Measurements from ENCODE around the gene VTI1A. TPM values are rescaled to one million over a fixed set of nuclear protein-coding genes. Genes with fewer than 3 reads are reported as not detected.

Gene VTI1A
- total RNA-seq, 1 experiment from 2014 or later, result 61.7 TPM

GRCh38 chr10:112793202-112793921 lies 346.3 kb downstream of the VTI1A start:
- no peaks in the 10 kb centered on the region for H3K9me2 ChIP-seq (replicated peaks; ENCODE audit: insufficient read depth, low read length)
- H3K4me3 ChIP-seq (ENCODE audit: low read length), result no peak overlapping the region
- no peaks in the 10 kb centered on the region for H3K4me1 ChIP-seq (ENCODE audit: low read length)
- no peaks in the 10 kb centered on the region for H3K36me3 ChIP-seq (ENCODE audit: insufficient read depth, low read length)
- no peak overlapping the region for H3K9ac ChIP-seq (ENCODE audit: low read length)
- DNase-seq, result no peak
- no peaks in the 10 kb centered on the region for H4K20me1 ChIP-seq (ENCODE audit: insufficient read depth, low read depth, low read length)
- no peak overlapping the region for H3K27ac ChIP-seq (ENCODE audit: low read length)
- no peaks in the 10 kb centered on the region for H3K9me3 ChIP-seq (ENCODE audit: low read length)
- no peak overlapping the region for H3K4me2 ChIP-seq (ENCODE audit: low read depth, low read length, poor library complexity, severe bottlenecking)
- no peaks in the 10 kb centered on the region for H3K79me2 ChIP-seq (ENCODE audit: low read length)
- no peak overlapping the region for H2AFZ ChIP-seq (ENCODE audit: low read length)
- no peaks in the 10 kb centered on the region for H3K27me3 ChIP-seq (ENCODE audit: low read length)

- Histone ChIP-seq H2AFZ (ENCODE audit: low read length) (no peak overlapping the region), H3K4me2 (ENCODE audit: low read depth, low read length, poor library complexity, severe bottlenecking) (no peak overlapping the region), H3K27me3 (ENCODE audit: low read length) (no peaks in the 10 kb centered on the region), H3K4me3 (ENCODE audit: low read length) (no peak overlapping the region), H3K4me1 (ENCODE audit: low read length) (no peaks in the 10 kb centered on the region), H3K79me2 (ENCODE audit: low read length) (no peaks in the 10 kb centered on the region), H3K9me2 (replicated peaks; ENCODE audit: insufficient read depth, low read length) (no peaks in the 10 kb centered on the region), H3K9me3 (ENCODE audit: low read length) (no peaks in the 10 kb centered on the region), H3K9ac (ENCODE audit: low read length) (no peak overlapping the region), H3K27ac (ENCODE audit: low read length) (no peak overlapping the region), H3K36me3 (ENCODE audit: insufficient read depth, low read length) (no peaks in the 10 kb centered on the region), H4K20me1 (ENCODE audit: insufficient read depth, low read depth, low read length) (no peaks in the 10 kb centered on the region)
- DNase-seq, result no peak
These were observed 347.2 kb downstream of the VTI1A start for GRCh38 chr10:112794201-112794600.

- no peak overlapping the region for H2AFZ ChIP-seq (ENCODE audit: low read length)
- no peaks in the 10 kb centered on the region for H3K9me2 ChIP-seq (replicated peaks; ENCODE audit: insufficient read depth, low read length)
- no peak overlapping the region for H3K4me3 ChIP-seq (ENCODE audit: low read length)
- DNase-seq, result no peak
- H3K9me3 ChIP-seq (ENCODE audit: low read length), result no peaks in the 10 kb centered on the region
- no peaks in the 10 kb centered on the region for H3K4me1 ChIP-seq (ENCODE audit: low read length)
- no peaks in the 10 kb centered on the region for H3K27me3 ChIP-seq (ENCODE audit: low read length)
- no peak overlapping the region for H3K27ac ChIP-seq (ENCODE audit: low read length)
- H4K20me1 ChIP-seq (ENCODE audit: insufficient read depth, low read depth, low read length), result no peaks in the 10 kb centered on the region
- H3K9ac ChIP-seq (ENCODE audit: low read length), result no peak overlapping the region
- H3K36me3 ChIP-seq (ENCODE audit: insufficient read depth, low read length), result no peaks in the 10 kb centered on the region
- no peak overlapping the region for H3K4me2 ChIP-seq (ENCODE audit: low read depth, low read length, poor library complexity, severe bottlenecking)
- no peaks in the 10 kb centered on the region for H3K79me2 ChIP-seq (ENCODE audit: low read length)
These were observed 348.1 kb downstream of the VTI1A start for GRCh38 chr10:112795067-112795466.

- Histone ChIP-seq H4K20me1 (ENCODE audit: insufficient read depth, low read depth, low read length) (no peaks in the 10 kb centered on the region), H3K4me2 (ENCODE audit: low read depth, low read length, poor library complexity, severe bottlenecking) (no peak overlapping the region), H3K4me3 (ENCODE audit: low read length) (no peak overlapping the region), H3K27ac (ENCODE audit: low read length) (no peak overlapping the region), H3K9me2 (replicated peaks; ENCODE audit: insufficient read depth, low read length) (no peaks in the 10 kb centered on the region), H3K4me1 (ENCODE audit: low read length) (no peaks in the 10 kb centered on the region), H3K79me2 (ENCODE audit: low read length) (no peaks in the 10 kb centered on the region), H3K27me3 (ENCODE audit: low read length) (no peaks in the 10 kb centered on the region), H3K36me3 (ENCODE audit: insufficient read depth, low read length) (no peaks in the 10 kb centered on the region), H2AFZ (ENCODE audit: low read length) (no peak overlapping the region), H3K9ac (ENCODE audit: low read length) (no peak overlapping the region), H3K9me3 (ENCODE audit: low read length) (no peaks in the 10 kb centered on the region)
- DNase-seq, result no peak
These were observed 350.2 kb downstream of the VTI1A start for GRCh38 chr10:112797197-112797596.

- Histone ChIP-seq H3K9ac (ENCODE audit: low read length) (no peak overlapping the region), H3K4me2 (ENCODE audit: low read depth, low read length, poor library complexity, severe bottlenecking) (no peak overlapping the region), H2AFZ (ENCODE audit: low read length) (no peak overlapping the region), H3K9me2 (replicated peaks; ENCODE audit: insufficient read depth, low read length) (no peaks in the 10 kb centered on the region), H3K27me3 (ENCODE audit: low read length) (no peaks in the 10 kb centered on the region), H3K27ac (ENCODE audit: low read length) (no peak overlapping the region), H3K4me3 (ENCODE audit: low read length) (no peak overlapping the region), H4K20me1 (ENCODE audit: insufficient read depth, low read depth, low read length) (no peaks in the 10 kb centered on the region), H3K4me1 (ENCODE audit: low read length) (no peaks in the 10 kb centered on the region), H3K36me3 (ENCODE audit: insufficient read depth, low read length) (no peaks in the 10 kb centered on the region), H3K9me3 (ENCODE audit: low read length) (no peaks in the 10 kb centered on the region), H3K79me2 (ENCODE audit: low read length) (no peaks in the 10 kb centered on the region)
- no peak for DNase-seq
These were observed 350.8 kb downstream of the VTI1A start for GRCh38 chr10:112797855-112798254.

GRCh38 chr10:112799038-112799437 lies 352.0 kb downstream of the VTI1A start:
- H3K27me3 ChIP-seq (ENCODE audit: low read length), result no peaks in the 10 kb centered on the region
- no peak overlapping the region for H3K9ac ChIP-seq (ENCODE audit: low read length)
- H3K4me1 ChIP-seq (ENCODE audit: low read length), result no peaks in the 10 kb centered on the region
- H3K4me2 ChIP-seq (ENCODE audit: low read depth, low read length, poor library complexity, severe bottlenecking), result no peak overlapping the region
- H3K9me2 ChIP-seq (replicated peaks; ENCODE audit: insufficient read depth, low read length), result no peaks in the 10 kb centered on the region
- H3K79me2 ChIP-seq (ENCODE audit: low read length), result no peaks in the 10 kb centered on the region
- no peak overlapping the region for H3K27ac ChIP-seq (ENCODE audit: low read length)
- DNase-seq, result no peak
- H3K4me3 ChIP-seq (ENCODE audit: low read length), result no peak overlapping the region
- no peaks in the 10 kb centered on the region for H3K36me3 ChIP-seq (ENCODE audit: insufficient read depth, low read length)
- H4K20me1 ChIP-seq (ENCODE audit: insufficient read depth, low read depth, low read length), result no peaks in the 10 kb centered on the region
- H3K9me3 ChIP-seq (ENCODE audit: low read length), result no peaks in the 10 kb centered on the region
- no peak overlapping the region for H2AFZ ChIP-seq (ENCODE audit: low read length)

- no peak overlapping the region for H3K9ac ChIP-seq (ENCODE audit: low read length)
- H3K4me1 ChIP-seq (ENCODE audit: low read length), result no peaks in the 10 kb centered on the region
- no peaks in the 10 kb centered on the region for H4K20me1 ChIP-seq (ENCODE audit: insufficient read depth, low read depth, low read length)
- no peaks in the 10 kb centered on the region for H3K36me3 ChIP-seq (ENCODE audit: insufficient read depth, low read length)
- H3K9me3 ChIP-seq (ENCODE audit: low read length), result no peaks in the 10 kb centered on the region
- no peaks in the 10 kb centered on the region for H3K27me3 ChIP-seq (ENCODE audit: low read length)
- H3K4me2 ChIP-seq (ENCODE audit: low read depth, low read length, poor library complexity, severe bottlenecking), result no peak overlapping the region
- no peaks in the 10 kb centered on the region for H3K9me2 ChIP-seq (replicated peaks; ENCODE audit: insufficient read depth, low read length)
- DNase-seq, result no peak
- H3K4me3 ChIP-seq (ENCODE audit: low read length), result no peak overlapping the region
- no peak overlapping the region for H2AFZ ChIP-seq (ENCODE audit: low read length)
- no peaks in the 10 kb centered on the region for H3K79me2 ChIP-seq (ENCODE audit: low read length)
- no peak overlapping the region for H3K27ac ChIP-seq (ENCODE audit: low read length)
These were observed 352.9 kb downstream of the VTI1A start for GRCh38 chr10:112799726-112800510.

- Histone ChIP-seq H3K9ac (ENCODE audit: low read length) (no peak overlapping the region), H3K36me3 (ENCODE audit: insufficient read depth, low read length) (no peaks in the 10 kb centered on the region), H3K9me3 (ENCODE audit: low read length) (no peaks in the 10 kb centered on the region), H3K27me3 (ENCODE audit: low read length) (no peaks in the 10 kb centered on the region), H2AFZ (ENCODE audit: low read length) (no peak overlapping the region), H3K9me2 (replicated peaks; ENCODE audit: insufficient read depth, low read length) (no peaks in the 10 kb centered on the region), H4K20me1 (ENCODE audit: insufficient read depth, low read depth, low read length) (no peaks in the 10 kb centered on the region), H3K4me3 (ENCODE audit: low read length) (no peak overlapping the region), H3K4me1 (ENCODE audit: low read length) (no peaks in the 10 kb centered on the region), H3K4me2 (ENCODE audit: low read depth, low read length, poor library complexity, severe bottlenecking) (no peak overlapping the region), H3K79me2 (ENCODE audit: low read length) (no peaks in the 10 kb centered on the region), H3K27ac (ENCODE audit: low read length) (no peak overlapping the region)
- DNase-seq, result no peak
These were observed 354.0 kb downstream of the VTI1A start for GRCh38 chr10:112801004-112801403.
